ENCODE results near the gene SPON1.

SPON1 gene

DNA sequence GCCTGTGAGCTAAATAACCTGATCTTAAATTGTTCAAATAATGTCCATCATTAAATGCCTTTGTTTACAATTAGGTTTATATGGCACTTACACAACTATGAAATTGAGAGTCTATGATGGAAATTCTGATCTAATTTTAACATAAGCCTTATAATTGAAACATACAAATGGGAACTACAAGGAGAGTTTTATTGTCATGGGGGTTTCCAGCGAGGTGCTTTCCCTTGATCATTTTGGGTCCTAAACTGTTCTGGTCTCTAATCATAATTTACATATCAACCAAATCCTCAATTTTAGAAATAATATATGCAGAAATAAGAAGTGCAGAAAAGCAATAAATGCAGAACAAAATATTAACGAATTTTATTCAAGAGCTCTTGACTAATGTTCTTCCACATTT is 351.6 kb downstream of the SPON1 start:
- DNase-seq (ENCODE audit: low read depth in 2 of 2) = no peak
- TF ChIP-seq, protein P1, sequence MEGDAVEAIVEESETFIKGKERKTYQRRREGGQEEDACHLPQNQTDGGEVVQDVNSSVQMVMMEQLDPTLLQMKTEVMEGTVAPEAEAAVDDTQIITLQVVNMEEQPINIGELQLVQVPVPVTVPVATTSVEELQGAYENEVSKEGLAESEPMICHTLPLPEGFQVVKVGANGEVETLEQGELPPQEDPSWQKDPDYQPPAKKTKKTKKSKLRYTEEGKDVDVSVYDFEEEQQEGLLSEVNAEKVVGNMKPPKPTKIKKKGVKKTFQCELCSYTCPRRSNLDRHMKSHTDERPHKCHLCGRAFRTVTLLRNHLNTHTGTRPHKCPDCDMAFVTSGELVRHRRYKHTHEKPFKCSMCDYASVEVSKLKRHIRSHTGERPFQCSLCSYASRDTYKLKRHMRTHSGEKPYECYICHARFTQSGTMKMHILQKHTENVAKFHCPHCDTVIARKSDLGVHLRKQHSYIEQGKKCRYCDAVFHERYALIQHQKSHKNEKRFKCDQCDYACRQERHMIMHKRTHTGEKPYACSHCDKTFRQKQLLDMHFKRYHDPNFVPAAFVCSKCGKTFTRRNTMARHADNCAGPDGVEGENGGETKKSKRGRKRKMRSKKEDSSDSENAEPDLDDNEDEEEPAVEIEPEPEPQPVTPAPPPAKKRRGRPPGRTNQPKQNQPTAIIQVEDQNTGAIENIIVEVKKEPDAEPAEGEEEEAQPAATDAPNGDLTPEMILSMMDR (IDR thresholded peaks at IDR 0.05; ENCODE audit: low read depth, low read length) = no peak

DNA sequence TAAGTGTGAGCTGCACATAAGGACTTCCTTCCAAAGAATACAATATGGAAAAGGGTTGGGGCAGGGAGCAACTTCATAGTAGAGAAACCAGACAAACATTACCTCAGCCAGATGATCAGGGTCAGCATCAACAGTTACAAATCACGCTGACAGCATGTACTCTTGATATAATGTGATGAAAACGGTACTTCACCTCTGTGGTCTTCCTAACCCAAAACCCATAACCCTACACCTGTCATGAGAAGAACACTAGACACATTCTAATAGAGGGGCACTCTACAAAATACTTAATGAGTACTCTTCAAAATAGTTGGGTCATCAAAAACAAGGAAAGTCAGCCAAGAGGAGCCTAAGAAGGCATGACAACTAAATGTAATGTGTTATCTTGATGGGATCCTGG is 352.6 kb downstream of the SPON1 start:
- no peak for DNase-seq (ENCODE audit: low read depth in 2 of 2)
- TF ChIP-seq, protein P1 (IDR thresholded peaks at IDR 0.05; ENCODE audit: low read depth, low read length) = no peak

More for the DNA sequence above, 351.6 kb downstream of the SPON1 start:
- no peak overlapping the region for H3K4me3 ChIP-seq (replicated peaks in 1 of 2; ENCODE audit: low read depth in 2 of 2, low read length in 2 of 2)

More for the DNA sequence above, 352.6 kb downstream of the SPON1 start:
- no peak overlapping the region for H3K4me3 ChIP-seq (replicated peaks in 1 of 2; ENCODE audit: low read depth in 2 of 2, low read length in 2 of 2)

Data from cardiac fibroblast (primary cell).